ENCODE measurements around the gene ASCL5.

ASCL5 gene

DNA sequence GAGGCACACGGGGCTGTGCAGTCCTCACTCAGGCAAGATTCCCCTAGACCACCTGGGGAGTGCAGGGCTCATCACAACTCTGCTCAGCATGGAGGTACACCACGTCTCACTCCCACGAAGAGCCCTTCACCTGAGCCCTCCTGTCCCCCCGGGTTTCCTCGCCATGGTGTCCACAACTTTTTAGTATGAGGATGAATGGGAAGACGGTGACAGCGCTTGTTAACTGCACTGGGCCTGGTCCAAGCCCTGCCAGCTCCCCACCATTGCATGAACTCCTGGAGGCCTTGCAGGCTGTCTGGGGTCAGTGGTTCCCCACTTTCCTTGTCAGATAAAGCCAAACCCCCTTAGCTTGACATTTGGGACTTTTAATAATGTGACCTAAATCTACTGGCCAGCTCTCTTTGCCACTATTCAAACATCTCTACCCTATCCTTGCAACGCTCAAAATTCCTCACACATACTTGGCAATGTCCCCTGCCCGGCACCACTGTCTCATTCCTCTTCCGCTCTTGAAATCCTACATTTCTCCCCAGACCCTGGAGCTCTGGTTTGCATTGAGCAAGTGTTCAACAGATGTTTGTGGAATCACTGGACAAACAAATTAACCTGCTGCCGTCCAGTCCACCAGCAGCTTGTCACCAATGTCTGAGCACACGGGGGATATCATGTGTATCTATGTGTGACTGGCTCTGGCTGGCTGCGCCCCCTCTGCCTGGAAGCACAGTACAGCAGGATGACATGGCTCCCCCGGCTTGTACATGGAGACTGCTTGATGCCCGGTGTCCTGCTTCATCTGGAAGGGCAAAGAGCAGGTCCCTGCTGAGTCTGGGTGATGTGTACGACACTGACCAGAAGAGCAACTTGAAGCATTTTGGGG is 16.1 kb upstream of the ASCL5 start:
- Mint-ChIP-seq H3K4me1 (ENCODE audit: low read depth) (no peaks in the 10 kb centered on the region), H3K27ac (no peak overlapping the region), H3K36me3 (ENCODE audit: low read depth) (peaks cover 28% of the 10 kb centered on the region), H3K9me3 (no peaks in the 10 kb centered on the region), H3K4me3 (no peak overlapping the region), H3K27me3 (no peaks in the 10 kb centered on the region)

DNA sequence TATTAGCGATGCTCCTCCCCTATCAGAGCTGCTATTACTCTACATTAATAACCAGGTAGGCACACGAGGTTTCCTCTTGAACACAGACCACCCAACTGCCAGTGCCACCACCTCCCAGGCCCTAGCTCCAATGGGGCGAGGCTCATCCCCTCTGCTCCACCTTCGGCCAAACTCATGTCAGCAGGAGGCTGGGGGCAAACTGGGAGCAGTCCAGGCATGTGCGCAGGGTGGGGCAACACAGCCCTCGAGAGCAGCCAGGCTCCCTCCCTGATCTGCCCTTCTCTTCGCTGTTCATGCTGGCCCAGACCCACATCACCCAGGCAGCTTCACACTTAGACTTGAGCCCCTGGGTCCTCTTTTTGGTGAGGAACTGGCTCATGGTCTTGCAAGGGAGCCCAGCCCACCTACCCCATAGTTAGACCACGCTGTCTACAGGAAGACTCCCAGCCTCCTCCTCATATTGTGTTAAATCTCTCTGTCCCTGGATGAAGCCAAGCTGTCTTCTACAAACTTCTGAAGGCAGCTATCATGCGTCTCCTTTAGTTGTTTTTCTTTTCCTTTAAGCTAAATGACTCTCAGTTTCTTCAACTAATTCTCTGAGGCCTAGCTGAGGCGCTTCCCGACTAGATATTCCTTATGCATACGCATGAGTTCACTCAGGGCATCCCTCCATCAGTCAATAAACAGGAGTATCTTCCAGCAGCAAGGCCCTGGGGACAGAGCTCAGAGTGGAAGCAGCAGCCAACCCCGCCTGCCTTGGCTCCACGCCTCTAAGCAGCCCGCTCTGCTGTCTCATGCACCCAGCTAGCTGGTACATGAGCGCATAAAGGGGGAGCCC is 15.2 kb upstream of the ASCL5 start:
- Mint-ChIP-seq H3K4me3 (no peak overlapping the region), H3K9me3 (no peaks in the 10 kb centered on the region), H3K27me3 (no peaks in the 10 kb centered on the region), H3K27ac (no peak overlapping the region), H3K36me3 (ENCODE audit: low read depth) (peaks cover 26% of the 10 kb centered on the region), H3K4me1 (ENCODE audit: low read depth) (no peaks in the 10 kb centered on the region)

DNA sequence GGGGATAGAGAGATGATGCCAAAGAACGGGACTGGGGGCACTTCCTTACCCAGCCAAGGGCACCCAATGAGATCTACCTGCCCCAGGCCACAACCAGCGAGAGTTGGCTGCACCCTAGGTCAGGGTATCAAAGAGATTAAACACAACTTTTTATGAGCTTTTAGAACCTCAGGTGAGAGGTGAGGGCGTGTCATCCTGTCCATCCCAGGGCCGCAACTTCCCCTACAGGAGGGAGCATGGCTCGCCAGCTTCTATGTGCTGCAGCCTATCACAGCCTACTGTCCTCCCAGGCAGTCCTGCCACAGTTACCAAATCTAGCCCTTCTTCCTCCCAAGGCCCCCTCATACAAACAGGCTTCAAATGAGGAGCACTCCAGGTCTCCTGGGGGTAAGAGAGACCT is 14.4 kb upstream of the ASCL5 start:
- no peak overlapping the region for H3K4me3 Mint-ChIP-seq
- H3K36me3 Mint-ChIP-seq (ENCODE audit: low read depth): peaks cover 22% of the 10 kb centered on the region
- H3K27ac Mint-ChIP-seq: no peak overlapping the region
- H3K27me3 Mint-ChIP-seq: no peaks in the 10 kb centered on the region
- no peaks in the 10 kb centered on the region for H3K4me1 Mint-ChIP-seq (ENCODE audit: low read depth)
- no peaks in the 10 kb centered on the region for H3K9me3 Mint-ChIP-seq

DNA sequence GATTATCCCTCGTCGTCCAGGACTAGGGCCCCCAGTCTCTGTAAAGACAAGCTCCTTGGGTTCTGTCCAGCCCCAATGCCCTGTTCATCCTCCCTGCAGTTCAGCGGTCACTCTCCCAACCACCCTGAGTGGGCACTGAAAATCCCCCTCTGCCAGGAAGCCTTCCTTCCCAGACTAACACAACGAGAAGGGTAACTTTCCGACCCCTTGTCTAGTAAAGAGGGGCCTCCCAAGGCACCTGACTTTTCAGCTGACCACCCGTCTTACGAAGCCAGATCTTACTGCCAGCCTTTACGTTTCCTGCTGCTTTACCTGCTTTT is 13.9 kb upstream of the ASCL5 start:
- H3K9me3 Mint-ChIP-seq: no peaks in the 10 kb centered on the region
- no peak overlapping the region for H3K27ac Mint-ChIP-seq
- no peaks in the 10 kb centered on the region for H3K4me1 Mint-ChIP-seq (ENCODE audit: low read depth)
- no peaks in the 10 kb centered on the region for H3K27me3 Mint-ChIP-seq
- no peak overlapping the region for H3K4me3 Mint-ChIP-seq
- peaks cover 22% of the 10 kb centered on the region for H3K36me3 Mint-ChIP-seq (ENCODE audit: low read depth)

DNA sequence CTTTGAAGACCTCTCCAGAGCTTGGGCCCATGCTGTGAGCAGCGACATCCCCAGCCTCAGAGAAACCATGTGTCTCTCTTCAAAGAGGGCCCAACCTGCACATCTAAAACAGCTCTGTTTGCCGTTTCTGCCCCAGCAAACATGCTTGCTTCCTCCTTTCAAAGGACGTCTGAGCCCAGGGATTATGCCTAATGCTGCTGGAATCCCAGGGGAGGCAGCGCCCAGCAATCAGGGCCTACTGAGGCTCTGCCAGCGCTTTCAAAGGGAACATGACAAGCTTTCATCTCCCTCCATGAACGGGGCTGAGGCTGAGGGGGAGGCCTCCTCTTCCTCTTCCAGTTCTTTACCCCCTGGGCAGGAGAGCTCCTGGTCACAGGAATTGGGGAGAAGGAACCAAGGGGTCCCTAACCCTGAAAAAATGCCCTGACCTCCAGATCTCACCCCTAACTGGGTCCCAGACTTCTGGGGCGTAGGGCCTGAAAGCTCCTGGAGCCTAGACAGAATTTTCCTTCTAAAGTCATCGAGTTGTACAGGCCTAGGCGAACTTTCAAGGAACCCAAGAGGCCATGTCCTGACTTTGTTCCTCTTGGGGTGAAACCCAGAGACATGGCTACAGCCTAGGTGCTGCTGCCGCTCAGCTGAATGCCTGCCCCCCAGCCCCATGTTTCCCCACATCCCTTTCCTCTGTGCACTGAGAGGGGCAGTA is 13.4 kb upstream of the ASCL5 start:
- Mint-ChIP-seq H3K4me3 (no peak overlapping the region), H3K27ac (no peak overlapping the region), H3K4me1 (ENCODE audit: low read depth) (no peaks in the 10 kb centered on the region), H3K36me3 (ENCODE audit: low read depth) (peaks cover 26% of the 10 kb centered on the region), H3K27me3 (no peaks in the 10 kb centered on the region), H3K9me3 (no peaks in the 10 kb centered on the region)

DNA sequence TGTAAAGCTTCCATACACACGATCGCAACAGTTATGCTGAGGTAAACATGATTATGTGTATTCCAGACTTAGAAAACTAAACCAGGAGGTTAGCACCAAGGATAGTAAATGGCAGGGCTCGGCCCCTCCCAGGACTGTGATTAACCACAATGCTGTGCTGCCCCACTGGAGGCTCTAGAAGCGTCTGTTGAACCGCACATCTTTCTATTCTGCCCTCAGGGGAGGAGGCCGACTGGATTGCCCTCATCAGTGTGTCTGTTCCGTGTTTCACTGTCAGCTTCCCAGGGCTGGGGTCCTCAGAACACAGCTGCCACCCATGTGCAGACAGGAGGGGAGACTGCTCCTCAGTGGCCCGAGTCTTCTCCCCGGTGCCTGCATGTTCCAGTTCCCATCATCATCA is 12.8 kb upstream of the ASCL5 start:
- peaks cover 24% of the 10 kb centered on the region for H3K36me3 Mint-ChIP-seq (ENCODE audit: low read depth)

DNA sequence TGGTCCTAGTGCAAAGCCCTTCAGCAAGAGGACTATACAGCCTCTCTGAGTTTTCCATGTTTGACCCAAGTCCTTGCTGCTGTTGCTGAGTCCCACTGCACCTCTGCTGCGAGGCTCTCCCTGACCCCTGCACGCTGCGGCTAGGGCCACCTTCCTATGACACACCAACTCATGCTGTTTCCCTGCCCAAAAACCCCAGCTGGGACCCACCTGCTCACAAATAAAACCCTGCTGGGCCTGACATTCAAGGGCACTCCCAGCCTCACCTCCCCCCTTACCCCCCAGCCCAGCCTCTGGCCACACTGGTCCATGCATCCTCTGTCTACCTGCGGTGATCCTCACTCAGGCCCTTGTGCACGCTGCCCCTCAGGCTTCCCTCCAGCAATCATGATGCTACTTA is 12.3 kb upstream of the ASCL5 start:
- H3K4me1 Mint-ChIP-seq (ENCODE audit: low read depth): no peaks in the 10 kb centered on the region
- H3K36me3 Mint-ChIP-seq (ENCODE audit: low read depth): peaks cover 20% of the 10 kb centered on the region
- H3K27me3 Mint-ChIP-seq: no peaks in the 10 kb centered on the region
- H3K27ac Mint-ChIP-seq: no peak overlapping the region
- no peak overlapping the region for H3K4me3 Mint-ChIP-seq
- no peaks in the 10 kb centered on the region for H3K9me3 Mint-ChIP-seq

More for the DNA sequence above, 12.8 kb upstream of the ASCL5 start:
- H3K27ac Mint-ChIP-seq: no peak overlapping the region
- no peak overlapping the region for H3K4me3 Mint-ChIP-seq
- H3K9me3 Mint-ChIP-seq: no peaks in the 10 kb centered on the region
- no peaks in the 10 kb centered on the region for H3K4me1 Mint-ChIP-seq (ENCODE audit: low read depth)
- H3K27me3 Mint-ChIP-seq: no peaks in the 10 kb centered on the region

DNA sequence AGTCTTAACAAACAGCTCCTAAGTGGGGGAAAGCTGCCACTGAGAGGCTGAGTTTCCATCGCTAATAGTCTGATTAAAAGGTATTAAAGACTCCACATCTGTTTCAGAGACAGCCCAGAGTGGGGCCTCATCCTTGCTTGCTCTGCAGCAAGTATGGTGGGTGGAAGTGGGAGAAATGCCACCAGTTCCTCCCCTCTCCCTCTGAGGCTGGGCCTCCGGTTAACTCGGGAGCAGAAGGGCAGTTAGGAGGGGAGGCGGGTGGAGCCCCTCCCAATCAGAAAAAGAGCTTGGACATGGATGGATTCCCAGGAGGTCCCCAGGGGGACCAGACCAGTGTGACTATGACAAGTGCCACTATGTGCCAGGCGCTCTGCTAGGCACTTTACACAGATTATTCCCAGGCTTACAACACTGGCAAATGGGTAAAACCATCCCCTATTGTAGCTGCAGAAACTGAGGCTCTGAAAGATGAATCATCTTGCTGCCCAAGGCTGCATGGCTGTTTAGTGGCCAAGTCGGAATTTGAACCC is 11.4 kb upstream of the ASCL5 start:
- Mint-ChIP-seq H3K4me1 (ENCODE audit: low read depth) (no peaks in the 10 kb centered on the region), H3K27ac (no peak overlapping the region), H3K4me3 (no peak overlapping the region), H3K36me3 (ENCODE audit: low read depth) (peaks cover 10% of the 10 kb centered on the region), H3K27me3 (no peaks in the 10 kb centered on the region), H3K9me3 (no peaks in the 10 kb centered on the region)

DNA sequence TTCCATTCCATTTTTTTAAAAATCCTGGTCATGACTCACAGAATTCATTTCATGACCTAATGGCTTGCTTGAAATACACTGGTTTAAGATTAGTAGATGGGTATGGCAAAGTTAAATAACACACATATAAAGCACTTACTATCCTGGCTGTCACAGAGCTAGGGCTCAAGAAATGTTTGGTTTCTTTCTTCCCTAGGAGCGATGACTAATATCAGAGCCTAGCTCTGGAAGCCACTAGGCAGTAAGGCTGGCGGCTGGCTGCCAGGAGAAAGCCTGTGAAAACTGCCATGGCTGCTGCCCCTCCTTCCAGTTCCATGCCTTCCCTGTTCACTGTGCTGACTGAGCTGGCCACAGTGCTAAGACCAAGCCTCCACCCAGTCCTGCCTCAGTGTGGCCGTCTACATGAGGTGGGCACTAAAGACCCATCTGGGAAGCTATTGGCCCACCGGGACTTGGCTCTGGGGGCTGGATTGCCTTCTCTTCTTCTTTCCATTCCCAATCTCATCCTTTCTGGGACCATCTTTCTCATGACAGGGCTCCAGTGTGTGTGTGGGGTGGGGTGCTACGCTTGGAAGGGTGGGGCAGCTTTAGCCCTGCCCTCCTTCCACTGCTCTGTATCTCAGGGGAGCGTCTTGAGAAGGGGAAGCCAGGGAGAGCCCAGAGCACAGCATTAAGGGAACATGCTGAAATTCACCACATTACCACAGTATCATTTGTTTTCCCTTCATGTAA is 10.8 kb upstream of the ASCL5 start:
- peaks cover 7% of the 10 kb centered on the region for H3K36me3 Mint-ChIP-seq (ENCODE audit: low read depth)
- H3K27me3 Mint-ChIP-seq: no peaks in the 10 kb centered on the region

DNA sequence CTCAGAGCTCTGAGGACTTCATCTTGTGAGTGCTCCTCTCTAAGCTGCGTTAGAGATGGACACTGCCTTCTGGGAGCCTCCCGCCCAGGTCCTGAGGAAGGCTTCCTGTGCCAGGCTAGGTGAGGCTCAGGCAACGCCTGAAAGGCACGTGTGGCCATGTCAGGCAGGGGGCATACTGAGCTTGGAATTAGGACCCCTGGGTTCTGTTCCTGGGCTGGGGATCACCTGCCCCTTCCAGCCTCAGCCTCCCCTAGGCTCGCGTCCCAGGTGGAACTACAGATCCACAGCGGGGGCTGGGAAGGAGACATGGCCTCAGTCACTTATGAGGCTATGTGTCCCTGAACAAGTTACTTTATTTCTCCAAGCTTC is 10.0 kb upstream of the ASCL5 start:
- H3K4me3 Mint-ChIP-seq: no peak overlapping the region
- H3K4me1 Mint-ChIP-seq (ENCODE audit: low read depth): no peaks in the 10 kb centered on the region
- no peaks in the 10 kb centered on the region for H3K27me3 Mint-ChIP-seq
- no peaks in the 10 kb centered on the region for H3K9me3 Mint-ChIP-seq
- H3K27ac Mint-ChIP-seq: no peak overlapping the region
- peaks cover 7% of the 10 kb centered on the region for H3K36me3 Mint-ChIP-seq (ENCODE audit: low read depth)

More for the DNA sequence above, 10.8 kb upstream of the ASCL5 start:
- no peaks in the 10 kb centered on the region for H3K4me1 Mint-ChIP-seq (ENCODE audit: low read depth)
- no peak overlapping the region for H3K27ac Mint-ChIP-seq
- H3K9me3 Mint-ChIP-seq: no peaks in the 10 kb centered on the region
- H3K4me3 Mint-ChIP-seq: no peak overlapping the region

DNA sequence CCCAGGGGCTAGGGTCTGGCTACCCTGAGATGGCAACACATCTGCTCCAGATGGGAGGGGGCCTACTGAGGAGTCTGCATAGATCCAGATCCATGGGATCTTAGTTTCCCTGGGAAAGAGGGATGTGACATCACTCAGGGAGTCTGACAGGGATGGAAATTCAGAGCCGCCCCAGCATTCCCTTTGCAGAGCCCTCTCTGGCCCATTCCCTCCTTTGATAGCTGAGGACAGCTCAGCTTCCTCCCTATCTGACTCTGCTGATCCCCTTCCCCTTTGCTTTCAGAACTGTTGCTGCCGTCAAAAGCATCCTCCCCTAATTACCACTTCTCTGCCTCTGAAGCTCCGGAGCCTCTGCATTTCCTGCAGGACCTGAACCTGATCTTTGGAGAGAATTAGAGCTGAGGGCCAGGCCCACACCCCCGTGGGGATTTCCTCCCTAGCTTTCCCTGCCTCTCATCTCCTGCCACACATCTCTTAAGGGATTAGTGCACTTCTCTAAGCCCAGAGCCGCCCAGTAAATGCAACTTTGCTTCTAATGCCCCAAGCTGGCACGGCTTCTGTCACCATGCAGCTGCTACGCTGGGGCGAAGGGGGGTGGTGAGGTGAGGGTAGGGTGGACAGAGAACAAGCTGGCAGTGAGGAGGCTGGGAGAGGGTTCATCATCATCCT is 9.5 kb upstream of the ASCL5 start:
- Mint-ChIP-seq H3K27me3 (no peaks in the 10 kb centered on the region), H3K36me3 (ENCODE audit: low read depth) (peaks cover 7% of the 10 kb centered on the region), H3K27ac (no peak overlapping the region), H3K9me3 (no peaks in the 10 kb centered on the region), H3K4me3 (no peak overlapping the region), H3K4me1 (ENCODE audit: low read depth) (no peaks in the 10 kb centered on the region)

DNA sequence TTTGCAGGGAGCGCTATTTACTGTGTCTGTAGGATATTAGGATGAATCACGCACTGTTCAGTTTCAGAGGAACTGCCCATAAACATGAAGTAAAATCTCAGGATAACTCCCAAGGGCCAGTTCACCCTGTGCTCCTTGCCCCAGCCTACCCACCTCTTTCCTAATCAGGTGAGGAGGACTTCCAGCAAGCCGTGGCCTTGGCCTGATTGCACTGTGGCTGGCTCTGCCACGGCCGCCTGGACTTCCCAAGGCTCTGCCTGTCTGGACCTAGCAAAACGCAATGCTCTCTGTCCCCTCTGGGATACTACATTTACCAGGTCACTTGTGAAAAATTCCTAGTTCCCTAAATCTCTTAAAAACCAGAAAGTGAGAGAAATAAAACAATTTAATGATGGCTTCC is 7.4 kb upstream of the ASCL5 start:
- H3K9me3 Mint-ChIP-seq: no peaks in the 10 kb centered on the region
- H3K4me3 Mint-ChIP-seq: no peak overlapping the region
- H3K4me1 Mint-ChIP-seq (ENCODE audit: low read depth): no peaks in the 10 kb centered on the region
- H3K36me3 Mint-ChIP-seq (ENCODE audit: low read depth): peaks cover 7% of the 10 kb centered on the region
- H3K27me3 Mint-ChIP-seq: no peaks in the 10 kb centered on the region
- H3K27ac Mint-ChIP-seq: no peak overlapping the region

DNA sequence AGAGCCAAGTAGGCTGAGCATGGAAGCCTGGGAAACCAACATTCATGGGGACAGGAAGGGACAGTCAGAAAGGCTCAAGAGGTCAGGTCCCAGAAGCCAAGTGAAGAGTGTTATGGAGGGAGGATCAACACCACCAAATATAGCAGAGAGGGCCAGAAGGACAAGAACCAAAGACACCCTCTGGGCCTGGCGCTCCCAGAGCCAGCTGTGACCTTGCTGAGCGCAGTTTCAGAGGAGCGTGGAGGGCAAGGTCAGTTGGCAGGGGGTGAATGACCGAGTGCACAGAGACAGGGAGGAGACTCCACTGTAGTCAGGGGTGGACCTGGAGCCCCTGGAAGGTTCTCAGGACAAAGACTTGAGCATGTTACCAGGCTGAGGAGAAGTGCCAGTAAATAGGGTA is 4.4 kb upstream of the ASCL5 start:
- H3K36me3 Mint-ChIP-seq (ENCODE audit: low read depth): peaks cover 7% of the 10 kb centered on the region
- H3K4me1 Mint-ChIP-seq (ENCODE audit: low read depth): no peaks in the 10 kb centered on the region
- H3K27me3 Mint-ChIP-seq: peaks cover 4% of the 10 kb centered on the region
- no peaks in the 10 kb centered on the region for H3K9me3 Mint-ChIP-seq
- H3K27ac Mint-ChIP-seq: no peak overlapping the region
- H3K4me3 Mint-ChIP-seq: no peak overlapping the region

DNA sequence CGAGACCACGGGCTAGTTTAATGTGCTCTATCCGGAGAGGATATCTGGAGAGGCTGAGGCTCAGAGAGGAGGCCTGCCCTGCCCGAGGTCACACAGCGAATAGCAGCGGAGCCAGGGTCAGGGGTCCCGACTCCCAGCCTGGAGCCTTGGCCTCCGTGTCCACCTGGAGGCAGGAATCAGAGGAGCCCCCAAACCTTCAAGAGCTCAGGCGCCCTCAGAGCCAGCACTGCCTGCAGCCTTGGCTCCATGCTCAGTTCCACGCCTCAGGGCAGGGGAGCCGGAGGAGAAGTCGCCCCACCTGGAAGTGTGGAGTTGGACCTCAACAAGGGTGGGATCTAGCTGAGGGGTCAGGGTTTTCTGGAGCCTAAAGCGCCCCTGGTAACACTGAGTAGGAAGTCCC is 2.0 kb upstream of the ASCL5 start:
- Mint-ChIP-seq H3K4me3 (no peak overlapping the region), H3K9me3 (no peaks in the 10 kb centered on the region), H3K4me1 (ENCODE audit: low read depth) (no peaks in the 10 kb centered on the region), H3K36me3 (ENCODE audit: low read depth) (no peaks in the 10 kb centered on the region), H3K27ac (no peak overlapping the region), H3K27me3 (peaks cover 4% of the 10 kb centered on the region)

All from stimulated activated naive CD8-positive, alpha-beta T cell treated with anti-CD3 and anti-CD28 coated beads, Interleukin-15, Interleukin-2, amounts not matched to agents 100 ng/mL and 50 ng/mL, for 24 hours (primary cell).